ENCODE data around the gene ALK.
"Not testable (repeated sequence)": the region's sequence is repeated elsewhere in the genome, so short reads cannot be mapped to it uniquely, and the experiment has no call there.

Gene ALK

DNA sequence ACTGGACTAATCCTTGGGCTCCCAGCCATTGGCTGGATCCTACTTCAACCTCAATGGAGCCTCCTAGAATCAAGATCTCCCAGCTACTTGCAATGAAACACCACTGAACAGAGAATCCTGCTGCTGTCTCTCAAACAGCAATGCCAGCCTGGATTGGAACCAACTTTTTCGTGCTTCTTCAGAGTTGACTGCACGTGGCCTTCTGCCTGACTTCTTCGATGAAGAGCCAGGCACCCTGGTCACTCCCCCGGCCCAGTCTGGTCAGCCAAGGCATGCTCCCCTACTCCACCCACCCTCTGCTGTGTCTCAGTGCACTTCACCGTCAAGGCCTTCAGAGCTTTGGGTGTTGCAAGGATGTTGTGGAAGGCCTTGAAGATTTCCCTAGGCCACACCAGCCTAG lies 657.5 kb downstream of the ALK start:
- DNase-seq: no peak

DNA sequence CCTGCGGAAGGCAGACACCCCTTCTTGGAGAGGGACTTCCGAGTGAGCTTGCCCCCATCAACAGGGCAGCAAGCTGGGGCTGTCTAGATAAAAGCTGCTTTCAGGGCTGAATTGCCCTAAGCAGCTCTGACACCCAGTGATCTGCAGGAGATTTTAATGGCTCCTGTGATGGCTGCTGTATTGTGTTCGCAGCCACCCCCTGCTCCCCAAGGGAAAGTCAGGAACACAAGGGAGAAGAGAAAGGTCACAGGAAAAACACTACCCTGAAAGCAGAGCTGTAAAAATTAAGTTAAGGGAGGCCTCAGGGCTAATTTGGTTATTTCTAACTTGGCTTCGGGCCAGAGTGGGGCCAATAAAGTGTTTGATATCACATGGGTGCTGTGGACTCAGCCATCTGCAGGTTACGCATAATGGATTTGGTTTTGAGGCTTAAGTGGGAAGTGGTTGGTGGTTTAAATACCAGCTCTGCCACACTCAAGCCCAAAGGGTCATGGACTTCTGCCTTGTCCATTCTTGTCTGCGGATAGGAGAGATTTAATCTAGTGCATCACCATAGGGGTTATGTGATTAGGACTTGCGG lies 658.6 kb downstream of the ALK start:
- DNase-seq: no peak

DNA sequence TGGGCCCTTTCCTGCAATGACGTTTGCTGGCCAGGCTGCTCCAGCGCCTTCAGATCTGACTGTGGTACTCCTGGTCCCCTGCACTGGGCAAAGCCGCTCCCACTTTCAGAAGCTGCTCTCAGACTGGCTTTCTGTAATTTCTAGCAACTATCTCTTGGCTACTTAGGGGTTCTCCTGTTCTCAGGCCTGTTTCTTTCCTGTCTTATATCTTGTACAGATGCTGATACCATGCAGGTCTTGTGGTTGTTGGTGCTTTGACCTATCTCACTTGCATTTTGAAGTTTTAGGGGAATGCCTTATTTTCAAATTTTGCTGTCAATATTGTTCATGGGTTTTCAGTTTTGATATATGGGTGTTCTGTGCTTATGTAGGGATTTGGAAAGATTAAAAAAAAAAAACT lies 660.4 kb downstream of the ALK start:
- no peak for DNase-seq

DNA sequence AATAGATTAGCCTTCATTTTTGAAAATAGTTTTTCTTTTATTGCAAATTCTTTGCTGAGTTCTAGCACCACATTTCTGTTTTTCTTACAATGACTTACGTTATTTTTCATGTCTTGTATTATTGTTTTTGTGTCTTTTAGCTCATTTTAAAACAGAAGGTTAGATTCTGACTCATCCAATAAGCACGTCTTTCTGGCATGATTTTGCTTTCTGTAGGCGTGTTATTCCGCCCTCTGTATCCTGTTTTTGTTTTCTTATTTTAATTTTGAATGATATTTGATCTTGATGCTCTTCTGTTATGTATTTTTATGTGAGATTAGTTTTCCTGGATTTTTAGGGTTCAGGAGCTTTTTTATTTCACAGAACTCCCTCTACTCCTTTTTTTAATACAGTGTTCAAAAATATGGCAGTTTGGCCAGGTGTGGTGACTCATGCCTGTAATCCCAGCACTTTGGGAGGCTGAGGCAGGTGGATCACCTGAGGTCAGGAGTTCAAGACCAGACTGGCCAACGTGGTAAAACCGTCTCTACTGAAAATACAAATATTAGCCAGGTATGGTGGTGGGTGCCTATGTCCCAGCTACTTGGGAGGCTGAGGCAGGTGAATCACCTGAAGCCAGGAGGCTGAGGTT lies 661.1 kb downstream of the ALK start:
- no peak for DNase-seq

DNA sequence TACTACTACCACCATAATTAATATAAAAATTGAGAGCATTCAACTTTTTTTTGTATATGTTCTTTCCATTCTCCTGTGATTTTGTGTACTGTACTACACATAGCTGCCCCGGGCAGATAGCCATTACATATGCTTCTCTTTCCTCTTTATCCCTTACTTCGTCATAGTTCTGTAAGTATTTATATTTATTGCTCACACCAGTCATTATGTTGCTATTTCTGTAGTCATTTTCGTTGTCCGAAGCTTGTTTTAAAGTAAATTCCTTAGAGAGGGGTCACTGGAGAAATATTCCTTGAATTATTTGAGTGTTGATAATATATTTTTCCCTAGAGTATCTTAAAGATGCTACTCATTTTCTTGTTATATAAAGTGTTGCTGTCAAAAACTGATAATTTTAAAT lies 662.2 kb downstream of the ALK start:
- no peak for DNase-seq

DNA sequence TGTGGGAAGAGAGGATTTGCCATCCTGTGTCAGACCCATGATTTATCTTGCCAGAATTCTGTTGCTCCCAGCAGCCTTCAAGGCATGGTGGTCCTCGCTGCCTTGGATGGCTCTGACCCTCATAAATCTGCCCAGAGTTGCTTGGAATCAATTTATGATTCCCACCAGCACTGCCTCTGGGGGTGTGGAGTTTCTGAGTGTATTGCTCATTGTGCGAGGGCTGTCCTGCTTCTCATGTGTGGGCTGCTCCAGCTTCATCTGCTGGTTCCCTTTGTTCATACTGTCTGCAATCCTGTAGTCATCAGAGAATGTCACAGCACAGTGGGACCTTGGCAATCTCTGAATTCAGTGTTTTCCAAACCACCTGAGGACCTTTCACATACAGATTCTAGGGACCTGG lies 666.4 kb downstream of the ALK start:
- DNase-seq: no peak

DNA sequence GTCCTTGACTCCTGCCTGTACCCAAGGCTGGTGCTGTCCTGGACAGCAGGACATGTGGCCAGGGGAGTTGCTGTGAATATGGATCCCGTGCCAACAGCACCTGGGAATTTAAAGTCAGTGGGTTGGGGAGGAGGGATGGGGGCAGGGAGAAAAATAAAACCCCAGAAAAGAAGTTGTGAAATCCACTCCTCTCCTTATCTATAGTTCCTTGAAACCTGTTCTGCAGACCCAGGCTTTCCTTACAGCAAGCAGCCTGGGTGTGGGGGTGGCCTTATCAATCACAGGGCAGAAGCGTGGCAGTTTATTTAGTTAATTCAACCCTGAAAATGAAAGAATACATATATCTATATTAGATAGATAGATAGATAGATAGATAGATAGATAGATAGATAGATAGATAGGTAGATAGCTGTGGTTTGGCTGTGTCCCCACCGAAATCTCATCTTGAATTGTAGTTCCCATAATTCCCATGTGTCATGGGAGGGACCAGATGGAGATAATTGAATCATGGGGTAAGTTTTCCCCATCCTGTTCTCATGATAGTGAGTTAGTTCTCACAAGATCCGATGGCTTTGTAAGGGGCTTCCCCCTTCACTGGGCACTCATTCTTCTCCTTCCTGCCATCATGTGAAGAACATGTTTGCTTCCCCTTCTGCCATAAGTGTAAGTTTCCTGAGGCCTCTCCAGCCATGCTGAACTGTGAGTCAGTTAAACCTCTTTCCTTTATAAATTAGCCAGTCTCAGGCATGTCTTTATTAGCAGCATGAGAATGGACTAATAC lies 667.7 kb downstream of the ALK start:
- DNase-seq: not testable (repeated sequence)

DNA sequence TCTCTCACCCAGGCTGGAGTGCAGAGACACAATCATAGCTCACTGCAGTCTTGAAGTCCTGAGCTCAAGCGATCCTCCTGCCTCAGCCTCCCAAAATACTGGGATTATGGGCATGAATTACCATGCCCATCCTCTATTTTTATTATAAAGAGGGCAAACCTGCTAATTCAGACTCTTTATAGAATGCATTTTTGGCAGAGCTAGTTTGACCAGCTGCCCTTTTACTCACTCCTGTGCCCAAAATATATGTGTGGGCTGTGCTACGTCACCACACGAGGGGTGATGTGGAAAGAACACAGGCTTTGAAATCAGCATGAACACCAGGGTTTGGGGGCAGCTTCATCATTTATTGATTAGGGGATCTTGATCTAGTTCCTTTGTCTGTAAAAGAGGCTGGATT lies 668.4 kb downstream of the ALK start:
- DNase-seq: no peak

DNA sequence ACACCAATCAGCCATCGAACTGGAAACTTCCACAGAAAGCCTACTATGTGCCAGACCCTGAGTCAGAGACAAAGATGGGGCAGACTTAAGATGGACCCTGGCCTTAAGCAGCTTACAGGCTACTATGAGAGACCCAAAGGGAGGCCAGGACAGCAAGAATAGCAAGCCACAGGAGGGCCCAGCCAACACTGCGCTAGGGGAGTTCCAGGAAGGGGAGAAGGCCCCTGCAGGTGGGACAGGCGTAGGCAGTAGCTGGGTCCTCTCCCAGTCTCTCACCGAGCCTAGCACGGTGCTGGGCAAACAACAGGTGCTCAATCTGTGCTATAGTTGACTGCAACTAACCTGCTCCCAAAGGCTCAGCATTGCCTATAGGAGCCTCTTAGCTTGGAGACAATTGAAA lies 670.0 kb downstream of the ALK start:
- no peak for DNase-seq

DNA sequence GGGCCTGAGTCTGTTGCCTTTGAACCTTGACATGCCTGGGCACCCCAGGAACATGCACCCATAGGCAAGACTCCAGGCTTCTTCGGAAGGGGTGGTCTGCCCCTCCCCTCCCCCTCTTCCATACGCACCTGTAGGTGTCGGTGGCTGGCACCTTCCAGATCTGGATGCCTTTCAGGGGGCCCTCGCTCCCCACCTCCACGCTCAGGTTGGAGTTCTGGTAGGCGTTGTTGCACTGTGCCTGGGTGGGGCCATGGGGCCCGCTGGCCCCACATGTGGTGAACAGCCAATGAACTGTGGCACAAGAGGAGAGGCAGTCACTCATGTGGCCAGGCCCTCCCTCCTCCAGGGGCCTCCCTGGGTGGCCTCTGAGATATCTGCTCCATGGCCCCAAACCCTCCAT lies 670.4 kb downstream of the ALK start:
- DNase-seq: no peak

DNA sequence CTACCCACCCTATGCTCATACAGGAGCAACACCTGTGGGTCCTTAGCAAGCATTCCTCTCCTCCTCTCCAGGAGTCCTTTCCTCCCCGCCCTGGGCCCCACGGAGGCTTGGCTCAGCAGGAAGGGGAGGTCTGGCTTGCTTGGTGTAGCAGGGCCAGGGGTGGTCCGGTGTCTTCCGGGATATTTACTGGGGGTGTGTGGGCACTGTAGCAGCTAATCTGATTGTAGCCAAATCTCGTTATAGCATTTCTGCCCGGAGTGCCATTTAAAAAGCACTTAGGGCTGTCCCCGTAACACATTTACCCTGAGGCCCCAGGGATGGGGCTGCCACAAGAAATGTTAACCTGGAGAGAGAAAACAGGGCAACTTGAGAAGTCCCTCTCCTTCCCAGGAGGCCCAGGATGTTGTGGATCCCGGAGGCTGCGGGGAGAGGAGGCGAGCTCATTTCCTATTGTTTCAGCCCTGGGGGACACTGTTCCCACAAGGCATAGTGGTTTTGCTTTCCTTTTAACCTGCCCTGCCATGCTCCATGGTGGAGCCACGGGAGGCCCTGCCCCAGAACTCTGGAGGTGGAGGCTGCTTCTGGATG lies 671.6 kb downstream of the ALK start:
- DNase-seq: no peak

DNA sequence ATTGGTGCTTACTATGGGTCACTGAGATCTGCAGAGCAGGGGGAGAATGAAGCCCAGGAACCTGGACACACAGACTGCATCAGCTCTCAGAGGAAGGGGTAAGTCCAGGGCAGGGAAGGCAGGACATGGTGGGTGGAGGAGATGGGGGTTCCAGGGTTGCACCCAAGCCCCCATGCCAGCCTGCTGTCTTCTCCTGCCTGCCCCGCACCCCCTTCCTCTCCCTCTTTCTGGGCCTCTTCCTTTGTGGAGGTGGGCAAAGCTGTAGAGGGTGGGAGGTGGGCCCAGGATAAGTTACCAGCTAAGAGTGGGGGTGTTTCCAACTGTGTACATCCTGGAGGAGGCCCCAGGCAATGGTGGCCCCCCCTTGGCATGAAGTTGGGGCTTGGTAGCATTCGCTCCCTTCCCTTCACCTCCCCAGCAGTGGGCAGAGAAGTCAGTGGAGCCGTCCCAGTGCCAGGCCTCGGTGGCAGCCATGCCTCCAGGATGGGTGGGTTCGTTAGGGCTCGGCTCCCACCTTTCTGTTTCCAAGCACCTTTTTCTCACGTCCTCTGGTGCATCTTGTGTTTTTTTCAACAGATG lies 674.0 kb downstream of the ALK start:
- DNase-seq: no peak

DNA sequence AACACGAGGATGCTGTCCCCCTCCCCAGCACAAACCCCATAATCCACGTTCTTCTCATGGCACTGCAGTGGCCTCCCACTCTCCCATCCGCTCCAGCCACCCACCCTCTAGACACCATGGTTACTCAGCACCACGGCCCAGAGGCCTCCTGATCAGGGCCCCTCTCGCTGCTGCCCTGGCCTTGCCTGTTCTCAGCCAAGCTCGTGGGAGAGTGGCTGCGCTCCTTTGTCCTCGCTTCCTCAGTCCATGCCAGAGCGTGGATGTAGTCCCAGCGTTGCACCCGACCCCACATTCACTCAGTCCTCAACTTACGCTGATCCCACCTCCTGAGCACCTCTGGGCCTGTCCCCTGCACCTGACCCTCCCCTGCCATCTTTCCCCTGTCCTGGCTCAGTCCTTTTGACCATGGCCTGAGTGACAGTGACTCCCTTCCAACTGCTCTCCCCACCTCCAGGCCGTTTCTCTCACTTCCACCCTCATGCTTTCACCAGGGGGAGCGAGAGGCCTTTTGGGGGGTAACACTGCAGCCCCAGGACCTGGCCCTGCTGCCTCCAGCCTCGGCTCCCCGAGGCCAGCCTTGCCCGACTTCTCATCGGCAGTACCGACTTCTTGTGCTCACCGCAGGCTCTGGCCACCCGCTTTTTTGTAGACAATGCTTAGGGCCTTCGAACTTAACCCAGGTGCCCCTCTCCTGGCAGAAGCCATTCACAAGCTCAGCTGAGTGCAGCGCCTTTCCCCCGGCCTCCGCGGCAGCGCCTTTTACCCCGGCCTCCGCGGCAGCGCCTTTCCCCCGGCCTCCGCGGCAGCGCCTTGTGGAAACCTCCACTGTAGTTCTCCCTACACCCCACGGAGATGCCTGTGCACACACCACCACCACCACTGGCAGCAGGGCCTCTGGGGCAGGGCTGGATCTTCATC lies 674.7 kb downstream of the ALK start:
- no peak for DNase-seq

DNA sequence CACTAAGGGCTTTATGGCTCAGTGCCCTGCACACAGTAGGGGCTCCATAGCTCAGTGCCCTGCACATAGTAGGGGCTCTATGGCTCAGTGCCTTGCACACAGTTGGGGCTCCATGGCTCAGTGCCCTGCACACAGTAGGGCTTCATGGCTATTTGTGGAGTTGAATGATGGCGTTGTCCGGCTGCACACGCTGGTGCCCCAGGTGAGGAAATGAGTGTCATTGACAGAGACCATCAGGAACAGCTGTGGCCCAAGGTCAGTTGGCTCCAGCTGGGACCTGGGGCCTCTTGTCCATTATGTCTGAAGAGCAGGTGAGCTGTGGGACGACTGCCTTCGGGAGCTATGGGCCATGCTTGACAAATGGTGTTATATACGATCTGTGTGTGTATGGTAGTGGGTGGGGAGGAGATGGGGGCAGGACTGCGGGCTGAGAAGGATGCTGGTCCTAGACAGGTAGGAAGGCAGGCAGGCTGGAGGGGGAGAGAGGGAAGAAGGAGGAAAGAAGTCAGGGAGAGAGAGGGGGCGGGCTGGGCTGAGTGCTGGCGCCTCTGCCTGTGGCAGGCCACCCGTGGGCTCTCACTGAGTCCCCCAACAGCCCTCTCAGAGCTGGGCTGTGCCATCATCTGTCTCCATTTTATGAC lies 675.5 kb downstream of the ALK start:
- DNase-seq: no peak

DNA sequence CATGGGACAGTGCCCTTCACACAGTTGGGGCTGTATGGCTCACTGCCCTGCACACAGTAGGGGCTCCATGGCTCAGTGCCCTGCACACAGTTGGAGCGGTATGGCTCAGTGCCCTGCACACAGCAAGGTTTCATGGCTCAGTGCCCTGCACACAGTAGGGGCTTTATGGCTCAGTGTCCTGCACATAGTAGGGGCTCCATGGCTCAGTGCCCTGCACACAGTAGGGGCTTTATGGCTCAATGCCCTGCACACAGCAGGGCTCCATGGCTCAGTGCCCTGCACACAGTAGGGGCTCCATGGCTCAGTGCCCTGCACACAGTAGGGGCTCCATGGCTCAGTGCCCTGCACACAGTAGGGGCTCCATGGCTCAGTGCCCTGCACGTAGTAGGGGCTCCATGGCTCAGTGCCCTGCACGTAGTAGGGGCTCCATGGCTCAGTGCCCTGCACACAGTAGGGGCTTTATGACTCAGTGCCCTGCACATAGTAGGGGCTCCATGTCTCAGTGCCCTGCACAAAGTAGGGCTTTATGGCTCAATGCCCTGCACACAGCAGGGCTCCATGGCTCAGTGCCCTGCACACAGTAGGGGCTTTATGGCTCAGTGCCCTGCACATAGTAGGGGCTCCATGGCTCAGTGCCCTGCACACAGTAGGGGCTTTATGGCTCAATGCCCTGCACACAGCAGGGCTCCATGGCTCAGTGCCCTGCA lies 676.2 kb downstream of the ALK start:
- not testable (repeated sequence) for DNase-seq

DNA sequence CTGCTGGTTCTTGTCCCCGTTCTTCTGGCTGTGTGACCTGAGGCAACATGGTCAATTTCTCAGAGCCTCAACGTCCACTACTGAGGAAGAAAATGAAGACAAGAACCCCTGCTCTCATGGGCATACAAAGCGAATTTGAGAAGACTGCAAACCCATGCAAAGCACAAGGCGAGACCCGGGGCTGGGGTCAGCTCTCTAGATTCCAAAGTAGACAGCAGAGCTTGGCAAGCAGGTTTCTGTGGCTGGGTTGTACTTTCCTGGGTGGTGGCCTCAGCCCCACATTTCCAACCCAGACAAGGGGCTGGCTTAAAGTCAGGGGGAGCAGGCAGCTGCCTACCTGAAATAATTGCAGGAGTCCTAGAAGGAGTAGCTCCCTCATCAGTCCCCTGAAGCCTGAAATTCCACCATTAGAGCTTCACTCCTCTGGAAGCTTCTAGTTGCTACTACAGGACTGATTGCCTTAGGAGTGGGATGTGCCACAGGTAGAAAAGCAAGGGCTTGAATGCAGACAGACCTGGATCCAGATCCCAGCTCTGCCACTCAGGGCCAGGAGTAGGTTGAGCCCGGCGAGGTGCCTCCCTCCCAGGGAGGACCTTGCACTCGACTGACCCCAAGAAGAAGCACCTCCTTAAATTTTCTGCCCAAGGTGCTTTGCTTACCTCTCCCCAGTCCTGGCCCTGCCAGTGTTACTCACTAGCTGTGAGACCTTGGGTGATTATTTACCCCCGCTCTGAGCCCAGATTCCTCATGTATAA lies 678.6 kb downstream of the ALK start:
- DNase-seq: no peak

DNA sequence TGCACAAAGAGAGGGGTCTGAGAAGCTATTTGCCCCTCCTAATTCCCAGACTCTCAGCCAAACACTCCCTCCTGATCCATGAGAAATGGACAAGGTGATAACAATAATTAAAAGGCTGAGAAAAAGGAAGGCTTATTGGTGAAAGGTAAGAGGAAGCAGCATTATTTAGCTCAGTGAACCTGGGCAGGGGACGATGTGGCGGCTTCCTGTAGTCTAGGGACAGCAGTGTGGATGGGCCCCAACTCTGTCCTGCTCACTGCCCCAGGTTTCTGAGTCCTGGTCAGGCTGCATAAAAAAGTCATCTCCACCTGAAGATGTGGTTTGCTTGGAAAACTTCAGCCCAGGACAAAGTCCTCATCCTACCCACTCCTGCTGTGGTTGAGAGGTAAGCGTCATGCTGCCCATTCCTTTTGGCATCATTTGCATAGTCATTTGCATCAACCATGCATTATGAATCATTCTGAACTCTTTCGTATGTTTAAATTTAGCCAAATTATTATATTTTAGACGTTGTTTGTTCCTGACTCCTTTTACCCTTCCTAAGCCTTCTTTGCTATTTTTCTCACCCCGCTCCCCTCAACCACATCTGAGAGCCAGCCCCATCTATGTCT lies 679.3 kb downstream of the ALK start:
- no peak for DNase-seq

DNA sequence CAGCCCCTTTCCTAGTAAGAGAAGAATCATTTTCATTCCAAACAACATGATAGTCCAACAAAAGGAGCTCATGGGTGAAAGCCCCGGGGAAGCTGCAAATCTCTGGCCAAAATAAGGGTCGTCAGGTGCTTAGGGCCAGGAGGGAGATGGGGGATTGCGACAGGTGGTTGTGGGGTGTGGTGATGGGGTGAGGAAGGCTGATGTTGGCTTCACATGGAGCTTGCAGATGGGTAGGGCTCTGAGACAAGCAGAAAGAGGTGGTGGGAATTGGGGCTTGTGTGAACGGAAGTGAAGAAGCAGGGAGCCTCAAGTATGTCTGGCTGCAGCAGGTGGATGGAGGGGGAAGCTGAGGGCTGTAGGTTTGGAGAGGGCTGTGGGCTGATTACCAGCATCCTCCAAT lies 680.0 kb downstream of the ALK start:
- DNase-seq: no peak

DNA sequence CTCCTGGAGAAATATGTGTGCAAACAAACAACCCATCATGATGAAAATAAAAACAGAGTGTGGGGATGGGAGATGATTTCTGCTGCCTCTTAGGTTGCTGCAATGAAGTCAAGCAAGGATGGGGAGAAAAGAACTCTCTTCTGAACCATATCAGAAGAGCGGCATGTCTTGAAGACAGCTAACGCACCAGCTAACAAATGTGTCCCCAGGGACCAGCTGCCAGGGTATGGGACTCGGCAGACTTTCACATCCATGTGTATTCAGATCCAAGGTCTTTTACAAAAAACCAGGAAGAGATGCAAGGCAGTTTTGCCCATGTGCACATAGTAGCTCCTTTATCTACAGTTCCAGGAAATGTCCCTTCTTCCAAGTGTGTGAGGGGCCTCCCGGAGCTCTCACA lies 680.8 kb downstream of the ALK start:
- no peak for DNase-seq

Data from NCI-H524 (cell line).